HG03460 (cell line): ENCODE measurements around the gene RAB44.

Experiments
- ATAC-seq: cut with Tn5 transposase; IDR thresholded peaks from one replicate; pipeline ENCODE4 v1.9.1; 2021; ENCODE audit not compliant: unreplicated experiment

The RAB44 gene

DNA sequence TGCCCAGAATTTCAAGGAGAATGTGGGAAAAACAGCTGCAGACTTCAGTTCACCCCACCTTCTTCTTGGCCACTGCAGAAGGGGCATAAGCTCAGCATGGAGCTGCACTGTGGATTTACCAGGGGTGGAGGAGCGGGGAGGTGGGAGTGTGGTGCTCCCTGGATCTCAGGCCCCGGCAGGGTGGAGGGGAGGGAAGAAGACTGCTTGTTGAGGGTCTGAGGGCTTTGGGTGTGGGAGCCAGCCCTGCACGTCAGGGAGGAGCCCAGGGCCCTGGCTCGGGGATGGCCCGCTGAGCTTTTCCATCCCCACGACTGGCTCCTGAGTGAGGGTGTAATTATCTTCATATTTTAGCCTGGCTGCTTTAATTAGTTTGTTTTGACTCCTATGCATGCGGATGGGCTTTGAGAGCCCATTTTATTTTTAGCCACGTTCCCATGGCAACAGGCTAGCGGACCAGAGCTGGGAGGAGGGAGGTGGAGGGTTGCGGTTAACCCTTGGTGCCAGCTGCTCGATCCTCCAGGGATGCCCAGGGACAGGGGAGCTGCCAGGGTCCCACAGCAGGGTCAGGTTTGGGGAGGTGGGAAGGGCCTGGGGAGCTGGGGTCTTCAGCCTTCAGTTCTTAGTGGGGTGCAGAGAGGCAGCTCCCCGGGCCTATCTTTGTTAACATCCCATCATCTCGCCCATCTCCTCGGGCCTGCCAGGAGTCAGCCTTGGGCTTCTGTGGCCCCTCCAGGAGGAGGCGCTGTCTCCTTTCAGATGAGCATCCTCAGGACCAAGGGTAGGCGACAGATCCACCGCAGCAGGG is 68.2 kb downstream of the RAB44 start:
- peak; percentile 68 for ATAC-seq

DNA sequence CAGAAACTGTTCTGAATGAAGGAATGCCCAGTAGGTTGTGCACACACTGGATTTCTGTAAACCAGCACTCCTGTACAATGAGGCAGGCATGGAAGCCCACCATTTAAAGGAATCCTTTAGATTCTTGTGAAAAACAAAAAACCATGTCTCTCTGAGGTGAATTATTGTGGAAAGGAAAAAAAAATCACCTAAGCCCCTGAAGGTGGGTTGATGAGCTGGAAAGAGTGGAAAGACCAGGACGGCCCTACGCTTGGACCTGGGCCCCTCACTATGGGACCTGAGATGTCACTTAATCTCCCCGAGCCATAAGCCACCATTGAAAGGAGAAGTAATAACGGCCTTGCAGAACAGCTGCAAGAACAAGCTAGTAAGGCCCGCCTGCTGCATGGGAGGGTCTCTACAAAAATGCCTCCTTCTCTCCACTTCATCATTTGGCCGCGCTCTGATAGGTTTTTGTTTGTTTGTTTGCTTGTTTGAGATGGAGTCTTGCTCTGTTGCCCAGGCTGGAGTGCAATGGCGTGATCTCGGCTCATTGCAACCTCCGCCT is 68.8 kb downstream of the RAB44 start:
- ATAC-seq = no peak

DNA sequence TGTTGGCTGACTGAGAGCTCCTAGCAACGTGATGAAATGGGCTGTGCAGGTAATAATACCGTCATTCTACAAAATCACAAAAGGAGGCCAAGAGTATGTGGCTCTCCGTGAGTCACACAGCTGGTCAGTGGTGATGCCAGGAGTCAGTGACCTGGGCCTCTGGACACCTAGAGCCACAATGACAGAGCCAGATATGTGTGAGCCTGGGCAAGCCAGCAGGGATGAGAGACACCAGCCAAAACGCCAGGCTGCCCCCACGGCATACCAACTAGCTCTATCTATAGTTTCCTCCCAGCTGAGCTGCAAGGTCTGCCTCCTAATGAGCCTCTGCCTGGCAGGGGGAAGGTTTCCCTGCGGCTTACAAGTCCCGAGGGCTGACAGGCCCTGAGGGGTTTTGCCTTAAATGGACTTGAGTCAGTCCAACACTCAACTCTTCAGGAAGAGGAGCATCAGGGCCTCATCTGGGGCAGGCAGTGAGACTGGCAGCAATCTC is 71.6 kb downstream of the RAB44 start:
- no peak for ATAC-seq

DNA sequence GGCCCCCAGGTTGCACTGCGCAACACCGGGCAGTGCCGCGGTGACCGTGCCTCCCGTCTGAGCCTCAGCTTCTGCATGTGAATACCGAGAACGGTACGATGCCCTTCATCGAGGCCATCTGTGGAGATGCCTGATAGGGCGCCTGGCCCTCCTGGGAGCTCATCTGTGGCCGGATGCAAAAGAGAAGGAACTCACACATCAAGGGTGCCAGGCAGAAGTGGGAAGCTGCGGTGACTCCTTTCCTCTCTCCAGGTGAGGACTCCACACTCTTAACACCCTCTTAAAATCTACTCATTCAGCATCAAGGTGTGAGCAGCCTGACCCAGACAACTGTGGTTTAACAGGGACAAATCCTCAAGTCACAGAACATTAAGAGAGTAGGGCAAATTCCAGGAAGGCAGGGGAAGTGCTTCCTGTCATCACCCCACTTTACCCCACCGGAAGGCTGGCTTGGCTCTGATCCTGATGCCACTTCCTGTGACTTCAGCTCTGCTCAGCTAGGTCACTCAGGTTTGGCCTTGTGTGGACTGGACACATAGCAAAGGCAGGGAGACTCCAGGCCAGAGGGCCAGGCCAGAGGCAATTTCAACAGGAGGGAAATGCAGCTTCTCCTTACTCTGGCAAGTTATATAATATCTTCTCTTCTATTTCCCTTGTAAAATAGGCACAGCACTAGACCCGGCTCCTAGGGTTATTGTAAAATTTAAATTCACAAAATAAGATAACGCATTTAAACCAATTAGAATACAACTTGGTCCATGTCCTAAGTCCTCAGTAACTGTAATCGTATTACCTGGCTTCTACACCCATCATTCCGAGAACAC is 72.3 kb downstream of the RAB44 start:
- ATAC-seq = no peak

DNA sequence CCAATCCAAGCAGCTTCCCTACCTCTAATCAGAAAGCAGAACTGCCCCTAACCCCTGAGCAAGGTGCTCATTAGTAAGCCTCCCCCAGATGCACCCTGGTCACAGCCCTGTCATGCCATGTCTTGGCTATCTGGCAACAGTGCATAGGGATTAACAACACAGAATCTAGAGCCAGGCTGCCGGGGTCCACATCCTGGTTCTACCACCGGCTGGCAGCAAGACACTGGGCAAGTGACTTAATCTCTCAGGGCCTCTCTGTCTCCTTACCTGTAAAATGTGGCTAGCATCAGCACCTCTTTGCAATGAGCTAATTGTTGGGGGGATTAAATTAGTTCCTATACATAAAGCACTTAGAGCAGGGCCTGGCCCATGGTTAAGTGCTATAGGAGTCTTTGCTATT is 73.5 kb downstream of the RAB44 start:
- no peak for ATAC-seq

DNA sequence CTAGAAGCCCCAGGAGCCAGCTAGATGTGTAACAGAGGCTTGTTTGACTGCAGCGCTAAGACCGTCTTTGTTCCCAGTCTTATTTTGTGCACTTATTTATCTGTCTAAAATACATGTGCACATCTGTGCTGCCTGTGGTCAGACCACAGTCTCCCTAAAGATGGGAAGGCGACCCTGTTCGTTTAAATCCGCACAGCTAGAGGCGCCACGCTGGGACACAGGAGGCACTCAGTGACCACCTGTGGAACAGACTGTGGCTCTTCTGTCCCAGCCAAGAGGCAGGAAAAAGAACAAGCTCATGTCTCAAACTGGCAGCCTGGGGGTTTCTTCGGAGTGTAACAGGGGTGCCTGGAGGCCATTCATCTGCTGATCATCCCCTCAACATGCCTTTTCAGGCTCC is 74.8 kb downstream of the RAB44 start:
- ATAC-seq = no peak

DNA sequence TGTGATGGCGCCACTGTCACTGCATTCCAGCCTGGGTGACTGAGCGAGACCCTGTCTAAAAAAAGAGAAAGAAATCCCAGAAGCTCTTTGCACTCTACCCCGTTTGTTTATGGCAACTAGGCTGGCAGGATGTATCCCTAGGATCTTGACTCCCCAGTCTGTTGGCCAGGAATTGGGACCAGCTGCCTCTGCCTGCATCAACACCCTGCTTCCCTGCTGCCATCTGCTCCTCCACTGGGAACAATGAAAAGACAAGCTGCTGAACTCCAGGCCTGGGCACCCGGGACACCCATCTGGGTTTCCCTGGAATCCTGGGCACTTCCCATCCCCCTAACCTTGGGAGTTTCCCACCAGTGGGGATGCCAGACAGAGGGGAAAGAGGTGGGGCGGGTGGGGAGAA is 76.7 kb downstream of the RAB44 start:
- ATAC-seq = no peak

DNA sequence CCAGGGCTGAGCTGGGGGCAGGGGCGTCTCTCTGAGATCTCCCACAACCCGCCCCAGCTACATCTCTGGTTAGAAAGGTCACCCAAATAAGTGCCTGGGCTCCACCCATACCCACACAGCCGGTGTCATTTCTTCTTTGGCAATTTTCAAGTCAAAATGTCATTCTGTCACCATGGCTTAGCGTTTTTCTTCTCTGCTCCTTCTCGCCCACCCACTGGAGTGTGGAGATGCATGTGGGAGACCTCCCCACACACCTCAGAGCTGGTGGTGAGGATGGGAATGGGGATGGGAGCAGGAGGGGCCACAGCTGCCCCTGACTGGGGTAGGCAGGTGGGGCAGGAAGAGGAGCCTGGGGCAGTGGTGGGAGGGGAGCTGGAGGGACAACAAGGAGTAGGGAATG is 78.5 kb downstream of the RAB44 start:
- no peak for ATAC-seq

DNA sequence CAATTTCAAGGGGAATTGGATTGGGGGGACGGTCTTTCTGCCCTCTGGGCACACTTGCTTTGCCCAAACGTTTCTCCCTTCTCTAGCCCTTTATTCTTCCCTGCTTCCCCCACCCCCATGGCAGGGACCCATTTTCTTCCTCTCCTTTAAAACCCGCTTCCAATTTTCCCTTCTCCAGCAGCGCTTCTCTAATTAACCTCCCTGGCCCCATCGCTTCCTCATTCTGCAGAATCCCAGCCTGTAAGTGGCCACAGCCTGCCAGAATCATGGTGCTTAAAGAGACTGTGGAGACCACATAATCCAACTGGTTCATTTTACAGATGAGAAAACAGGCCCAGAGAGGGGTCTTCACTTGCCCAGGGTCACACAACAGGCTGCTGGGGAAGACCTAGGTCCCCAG is 80.2 kb downstream of the RAB44 start:
- no peak for ATAC-seq

DNA sequence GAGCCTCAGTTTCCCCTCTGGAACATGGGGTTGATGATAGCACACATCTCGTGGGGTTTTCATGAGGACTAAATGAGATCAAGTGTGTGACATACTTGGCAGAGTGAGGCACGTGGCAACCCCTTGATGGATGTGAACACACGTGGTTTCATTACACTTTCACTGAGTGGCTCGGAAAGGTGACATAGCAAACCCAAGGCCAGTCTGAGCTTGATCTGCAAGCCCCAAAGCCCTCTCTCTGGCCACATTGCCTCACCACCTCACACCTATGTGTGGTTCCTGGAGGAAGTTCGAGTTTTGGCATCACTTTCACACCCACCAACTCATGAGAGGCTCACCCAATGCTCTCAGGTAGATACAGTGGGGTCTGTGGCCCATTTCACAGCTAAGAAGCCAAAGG is 81.6 kb downstream of the RAB44 start:
- no peak for ATAC-seq

DNA sequence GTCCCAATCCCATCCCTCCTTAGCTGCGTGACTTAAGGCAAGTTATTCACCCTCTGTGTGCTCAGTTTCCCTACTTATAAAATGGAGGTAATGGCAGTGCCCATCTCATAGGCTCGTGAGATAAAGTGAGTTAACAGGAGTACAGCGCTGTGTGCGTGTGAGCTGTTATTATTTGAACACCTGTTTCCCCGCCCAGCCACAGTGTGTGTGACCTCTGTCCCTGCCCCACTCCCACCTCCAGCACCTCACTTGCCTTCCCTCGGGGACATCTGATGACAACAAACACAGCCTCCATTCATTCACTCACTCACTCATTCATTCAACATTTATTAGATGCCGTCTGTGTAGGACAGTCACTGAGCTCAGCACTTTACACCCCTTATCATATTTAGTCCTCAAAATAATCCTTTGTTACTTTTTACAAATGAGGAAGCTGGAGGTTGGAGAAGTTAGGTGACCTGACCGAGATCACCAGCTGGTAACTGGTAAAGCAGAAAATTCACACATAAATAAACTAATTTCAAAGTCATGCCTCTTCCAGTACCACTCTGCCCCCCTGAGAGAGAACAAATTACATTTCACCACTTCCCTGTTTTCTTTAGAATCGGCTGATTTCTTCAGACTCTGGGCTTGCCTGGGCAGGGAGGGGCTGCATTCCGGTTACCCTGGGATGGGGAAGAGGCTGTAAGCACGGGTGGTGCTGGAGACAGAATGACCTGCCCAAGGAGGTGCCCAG is 83.0 kb downstream of the RAB44 start:
- no peak for ATAC-seq

DNA sequence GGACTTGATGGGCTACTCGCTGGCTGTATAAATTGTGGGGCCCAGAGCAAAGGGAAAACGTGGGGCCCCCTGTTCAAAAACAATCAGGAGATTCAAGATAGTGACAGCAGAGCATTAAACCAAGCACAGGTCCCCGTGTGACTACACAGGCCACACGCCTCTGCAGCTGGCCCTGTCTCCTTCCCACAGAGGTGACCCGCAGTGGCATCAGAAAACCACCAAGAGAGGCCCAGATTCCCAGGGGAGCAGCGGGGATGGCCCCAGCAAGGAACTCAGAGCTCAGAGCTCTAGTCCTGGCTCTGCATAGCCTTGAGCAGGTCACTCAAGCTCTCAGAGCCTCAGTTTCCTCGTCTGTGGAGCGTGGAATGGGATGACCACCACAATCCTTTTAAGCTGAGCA is 84.0 kb downstream of the RAB44 start:
- peak; percentile 55 for ATAC-seq
